T follicular helper cell (primary cell): ENCODE data around the gene CMAS.
A peak's percentile ranks its signal among the peaks of the same experiment; 100 is the strongest.
"Not testable (repeated sequence)": the region's sequence is repeated elsewhere in the genome, so short reads cannot be mapped to it uniquely, and the experiment has no call there.

Source experiments
- DNase-seq: peaks from one replicate; pipeline ENCODE4 v3.0.0-alpha.2; 2020; ENCODE audit warnings: low read depth
- total RNA-seq, 2 experiments: gene quantifications; one replicate each; lab custom pipeline; 2026; lab: John Stamatoyannopoulos, UW

Gene CMAS
- 21.7 to 23.5 reads per million in 2 experiments for total RNA-seq

DNA sequence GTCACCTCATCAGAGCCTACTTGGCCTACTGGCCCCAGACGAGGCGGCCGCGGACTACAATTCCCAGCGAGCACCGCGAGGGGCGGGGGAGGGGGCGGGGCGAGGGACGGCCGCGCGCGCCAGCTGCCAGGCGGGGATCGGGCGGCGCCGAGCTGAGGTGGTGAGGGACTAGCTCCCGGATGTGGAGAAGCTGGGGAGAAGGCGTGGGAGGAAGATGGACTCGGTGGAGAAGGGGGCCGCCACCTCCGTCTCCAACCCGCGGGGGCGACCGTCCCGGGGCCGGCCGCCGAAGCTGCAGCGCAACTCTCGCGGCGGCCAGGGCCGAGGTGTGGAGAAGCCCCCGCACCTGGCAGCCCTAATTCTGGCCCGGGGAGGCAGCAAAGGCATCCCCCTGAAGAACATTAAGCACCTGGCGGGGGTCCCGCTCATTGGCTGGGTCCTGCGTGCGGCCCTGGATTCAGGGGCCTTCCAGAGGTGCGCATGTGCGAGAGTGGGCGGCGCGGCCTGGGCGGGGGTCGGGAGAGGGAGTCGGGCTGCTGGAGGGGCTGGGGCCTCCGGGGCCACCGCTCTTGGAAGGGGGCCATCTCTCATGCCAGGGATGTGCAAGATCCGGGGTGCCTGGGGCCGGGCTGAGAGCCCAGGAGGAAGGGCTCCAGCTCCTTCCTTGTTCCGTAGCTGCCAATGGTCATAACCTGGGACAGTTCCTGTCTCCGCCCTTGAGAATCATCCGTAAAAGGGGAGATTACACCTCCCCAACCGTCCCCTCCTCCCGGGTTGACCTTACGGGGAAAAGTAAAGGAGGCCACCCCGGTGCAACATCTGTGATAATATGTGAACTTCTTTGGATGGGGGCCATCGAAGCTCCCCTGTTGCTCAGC, at the start of gene CMAS:
CMAS (plus strand) TSS at position 129 of the 878 bp plus-strand sequence; CDS start at position 215, 86 bp downstream.
- DNase-seq, result peak; percentile 66

- no peak for DNase-seq
Observed at GRCh38 chr12:21998295-21998694, 47.7 kb upstream of the CMAS start.

DNA sequence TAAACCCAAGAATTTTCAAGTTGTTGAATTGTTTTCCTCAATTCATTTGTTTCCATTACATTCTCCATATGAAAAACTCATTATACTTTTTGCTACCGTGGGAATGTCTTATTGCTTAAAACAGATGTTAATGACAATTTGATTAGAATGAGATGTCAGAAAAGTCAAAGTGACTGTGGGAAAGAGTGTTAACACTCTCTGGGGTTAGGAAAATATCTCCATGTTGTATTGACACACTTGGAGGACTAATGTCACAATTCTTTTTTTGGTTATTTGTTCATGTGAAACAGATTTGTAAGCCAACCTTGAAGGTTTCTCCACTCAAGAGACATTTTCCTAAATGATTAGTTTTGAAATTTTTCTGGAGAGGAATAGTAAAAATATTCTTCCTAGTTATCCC, 47.2 kb upstream of the CMAS start:
- DNase-seq, result no peak

- DNase-seq, result no peak
Observed at GRCh38 chr12:22002430-22002829, 43.6 kb upstream of the CMAS start.

DNA sequence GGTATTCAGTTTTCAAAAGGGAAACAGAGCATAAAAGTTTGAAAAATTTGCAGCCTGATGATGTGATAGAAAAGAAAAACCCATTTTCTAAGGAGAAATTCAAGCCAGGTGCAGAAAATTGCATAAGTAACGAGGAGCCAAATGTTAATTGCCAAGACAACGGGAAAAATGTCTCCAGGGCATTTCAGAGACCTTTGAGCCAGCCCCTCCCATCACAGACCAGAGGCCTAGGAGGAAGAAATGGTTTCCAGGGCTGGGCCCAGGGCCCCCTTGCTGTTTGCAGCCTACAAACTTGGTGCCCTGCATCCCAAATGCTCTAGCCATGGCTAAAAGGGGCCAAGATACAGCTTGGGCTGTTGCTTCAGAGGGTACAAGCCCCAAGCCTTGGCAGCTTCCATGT, 38.2 kb upstream of the CMAS start:
- DNase-seq, result not testable (repeated sequence)

- no peak for DNase-seq
Observed at GRCh38 chr12:22008196-22008595, 37.8 kb upstream of the CMAS start.

DNA sequence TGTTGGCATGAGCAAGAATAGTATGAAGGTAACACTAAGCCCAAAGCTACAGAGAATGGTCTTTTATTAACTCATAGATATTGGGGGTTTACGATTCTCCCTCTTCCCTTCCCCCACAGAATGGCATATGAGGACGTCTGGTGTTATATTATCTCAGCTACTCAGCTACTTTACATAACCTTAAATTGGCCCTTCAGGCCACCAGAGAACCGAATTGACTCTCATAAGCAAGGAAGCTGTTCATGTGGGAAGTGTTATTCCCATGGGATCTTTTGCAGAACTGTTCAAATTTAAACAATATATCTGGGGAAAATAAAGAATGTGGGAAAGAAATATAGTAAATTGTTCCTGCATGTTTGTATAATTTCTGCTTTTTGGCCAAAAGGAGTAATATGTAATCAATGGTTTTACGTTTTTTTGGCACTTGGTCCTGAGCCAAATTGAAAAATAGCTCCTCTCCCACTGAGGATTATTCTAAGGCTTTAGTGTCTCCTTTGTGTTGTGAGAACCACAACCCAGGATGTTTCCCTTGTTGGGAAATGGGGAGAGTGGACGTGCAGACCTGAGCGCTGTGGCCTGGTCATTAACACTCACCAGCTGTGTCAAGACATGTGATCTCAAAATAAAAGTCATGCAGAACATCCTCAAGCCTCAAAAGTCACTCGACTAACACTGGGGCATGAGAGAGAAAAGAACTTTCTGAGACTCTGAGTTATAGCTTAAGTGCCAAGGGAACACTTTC, 31.8 kb upstream of the CMAS start:
- no peak for DNase-seq

- no peak for DNase-seq
Observed at GRCh38 chr12:22014783-22015144, 31.3 kb upstream of the CMAS start.

DNA sequence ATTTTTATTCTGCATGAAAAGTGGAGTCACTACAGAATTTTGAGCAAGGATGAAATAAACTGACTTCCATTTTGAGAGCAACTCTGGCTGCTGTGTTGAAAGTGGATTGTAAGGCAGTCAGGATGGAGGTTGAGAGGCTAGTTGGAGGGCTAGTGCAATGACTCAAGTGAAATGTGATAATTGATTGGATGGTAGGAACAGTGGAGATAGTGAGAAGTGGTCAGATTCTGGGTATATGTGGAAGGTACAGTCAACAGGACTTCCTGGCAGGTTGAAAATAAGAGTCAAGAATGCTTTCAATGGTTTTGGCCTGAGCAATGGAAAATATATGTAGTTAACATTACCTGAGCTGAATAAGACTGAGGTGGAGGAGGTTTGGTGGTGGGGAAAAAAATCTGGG, 29.0 kb upstream of the CMAS start:
- no peak for DNase-seq

DNA sequence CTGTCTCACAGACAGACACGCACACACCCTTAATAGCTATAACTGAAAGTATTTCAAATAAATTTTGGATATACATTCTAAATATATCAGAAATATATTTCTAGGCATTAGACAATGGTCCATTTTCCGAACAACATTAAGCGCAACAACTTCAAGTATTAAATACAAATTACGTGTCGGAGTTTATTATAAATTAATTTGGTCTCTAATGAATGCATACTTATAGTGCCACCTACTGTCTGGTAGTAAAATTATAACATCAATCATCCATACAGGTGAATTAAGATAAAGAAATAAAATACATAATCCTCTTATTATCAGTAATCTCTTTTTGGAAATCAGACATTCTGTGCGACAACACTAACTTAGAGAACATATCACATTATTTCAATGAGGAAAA, 27.2 kb upstream of the CMAS start:
- no peak for DNase-seq

- not testable (repeated sequence) for DNase-seq
Observed at GRCh38 chr12:22023489-22023888, 22.5 kb upstream of the CMAS start.

- DNase-seq, result no peak
Observed at GRCh38 chr12:22029491-22029890, 16.5 kb upstream of the CMAS start.

DNA sequence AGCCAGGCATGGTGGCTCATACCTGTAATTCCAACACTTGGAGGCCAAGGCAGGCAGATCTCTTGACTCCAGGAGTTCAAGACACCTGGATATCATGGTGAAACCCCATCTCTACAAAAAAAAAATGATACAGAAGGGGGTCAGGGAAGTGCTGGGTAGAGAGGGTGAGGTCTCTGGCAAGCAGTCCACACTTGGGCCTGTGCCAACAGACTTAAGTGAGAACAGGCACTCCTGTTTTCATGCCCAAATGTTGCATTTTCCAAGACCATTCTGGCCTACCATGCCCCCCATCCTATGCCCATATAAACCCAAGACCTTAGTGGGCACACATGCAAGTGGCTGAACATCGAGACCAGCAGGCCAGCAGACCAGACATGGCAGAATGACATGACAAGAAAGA, 16.0 kb upstream of the CMAS start:
- DNase-seq, result no peak

DNA sequence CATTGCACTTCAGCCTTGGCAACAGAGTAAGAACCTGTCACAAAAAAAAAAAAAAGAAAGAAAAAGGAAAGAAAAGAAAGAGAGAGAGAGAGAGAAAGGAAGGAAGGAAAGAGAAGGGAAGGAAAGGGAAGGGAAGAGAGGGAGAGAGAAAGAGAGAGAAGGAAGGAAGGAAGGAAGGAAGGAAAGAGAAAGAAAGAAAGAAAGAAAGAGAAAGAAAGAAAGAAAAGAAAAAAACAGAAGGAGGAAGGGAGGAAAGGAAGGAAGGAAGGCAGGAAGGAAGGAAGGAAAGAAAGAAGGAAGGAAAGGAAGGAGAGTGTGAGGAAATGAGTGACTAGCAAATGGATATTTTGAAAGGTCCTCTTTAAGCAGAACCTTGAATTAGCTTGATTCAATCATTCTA, 13.3 kb upstream of the CMAS start:
- no peak for DNase-seq

- no peak for DNase-seq
Observed at GRCh38 chr12:22034709-22035506, 11.1 kb upstream of the CMAS start.

- no peak for DNase-seq
Observed at GRCh38 chr12:22037947-22038346, 8.1 kb upstream of the CMAS start.

GRCh38 chr12:22038734-22039133, 7.3 kb upstream of the CMAS start:
- no peak for DNase-seq

DNA sequence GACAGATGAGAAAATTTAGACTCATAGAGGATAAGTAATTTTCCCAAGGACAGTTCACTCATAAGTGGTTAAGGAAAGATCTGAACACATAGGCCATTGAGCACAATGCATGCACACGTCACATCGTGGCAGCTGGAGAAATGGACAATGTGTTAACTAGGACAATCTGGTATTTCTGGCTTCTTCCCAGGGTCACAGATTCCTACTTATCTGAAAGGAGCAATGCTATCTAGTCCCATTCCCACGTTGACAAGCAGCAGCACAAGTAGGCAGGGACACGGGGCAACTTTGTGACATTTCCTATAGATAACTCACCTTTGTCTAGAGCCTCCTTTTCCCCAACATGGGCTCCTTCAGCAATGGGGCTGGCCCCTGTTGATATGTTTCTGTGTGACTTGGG, 6.7 kb upstream of the CMAS start:
- no peak for DNase-seq

GRCh38 chr12:22042976-22043669, 2.9 kb upstream of the CMAS start:
- no peak for DNase-seq

DNA sequence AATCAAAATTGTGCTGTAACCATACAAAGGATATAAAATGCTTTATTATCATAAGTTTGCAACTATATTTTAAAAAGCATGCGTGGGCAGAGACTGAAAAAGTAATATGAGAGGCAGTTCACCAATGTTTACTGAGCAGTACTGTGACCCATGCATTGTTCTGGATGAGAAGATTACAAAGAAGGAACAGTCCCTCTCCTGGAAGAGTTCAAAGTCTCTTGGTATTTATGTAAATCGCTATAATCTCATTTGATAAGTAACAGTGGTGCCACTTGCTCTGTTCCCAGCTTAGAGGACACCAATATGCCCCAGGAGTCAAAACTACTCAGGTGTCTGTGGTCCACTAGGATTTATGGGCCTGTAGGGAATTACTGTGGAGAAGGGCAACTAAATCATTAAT, 2.1 kb upstream of the CMAS start:
- DNase-seq, result no peak

DNA sequence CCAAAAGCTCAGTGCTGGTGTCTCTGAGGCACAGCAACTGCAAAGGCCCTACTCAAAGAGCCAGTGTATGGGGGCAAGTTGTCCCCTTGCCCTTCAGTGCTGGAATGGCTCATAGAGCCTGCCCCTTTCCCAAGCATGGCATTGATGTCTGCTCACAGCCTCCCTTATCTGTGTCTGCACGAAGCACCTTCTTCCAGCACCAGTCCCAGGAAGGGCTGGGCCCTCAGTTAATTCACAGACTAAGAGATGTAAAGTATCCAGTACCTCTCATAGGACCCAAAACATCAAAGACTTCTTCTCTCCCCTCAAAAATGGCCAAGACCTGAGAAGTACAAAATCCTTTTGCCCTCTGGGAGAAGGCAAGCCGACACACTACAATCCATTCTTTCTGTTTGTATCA, 1.6 kb upstream of the CMAS start:
- DNase-seq, result no peak

- DNase-seq, result no peak
Observed at GRCh38 chr12:22046968-22047390, 961 bp downstream of the CMAS start.
